ENCODE results near the gene ZNF491. TPM values are rescaled to one million over a fixed set of nuclear protein-coding genes. Genes with fewer than 3 reads are reported as not detected.
"Not testable (repeated sequence)": the region's sequence is repeated elsewhere in the genome, so short reads cannot be mapped to it uniquely, and the experiment has no call there.

The ZNF491 gene
- polyA plus RNA-seq (2013, experiment 1 of 2; ENCODE audit: insufficient read length): 1.5 TPM
- 2.2 TPM for polyA plus RNA-seq (2013, experiment 2 of 2; ENCODE audit: insufficient read length)

GRCh38 chr19:11798391-11799330, at the start of gene ZNF491:
ZNF491 (plus strand) TSS chr19:11798523; CDS start chr19:11805954, 7,431 bp downstream.
- DNase-seq: peak; percentile 91

- no peak for DNase-seq
Observed at GRCh38 chr19:11749751-11750150, 48.6 kb upstream of the ZNF491 start.

GRCh38 chr19:11752244-11752736, 46.0 kb upstream of the ZNF491 start:
- DNase-seq: no peak

GRCh38 chr19:11754663-11755062, 43.7 kb upstream of the ZNF491 start:
- DNase-seq: no peak

GRCh38 chr19:11756965-11757364, 41.4 kb upstream of the ZNF491 start:
- no peak for DNase-seq

- no peak for DNase-seq
Observed at GRCh38 chr19:11759805-11760204, 38.5 kb upstream of the ZNF491 start.

- no peak for DNase-seq
Observed at GRCh38 chr19:11763117-11763516, 35.2 kb upstream of the ZNF491 start.

- DNase-seq: no peak
Observed at GRCh38 chr19:11763611-11764010, 34.7 kb upstream of the ZNF491 start.

- DNase-seq: peak; percentile 95
Observed at GRCh38 chr19:11766597-11767591, 31.4 kb upstream of the ZNF491 start, which contains the start of gene ZNF441. ZNF441 (plus strand) TSS chr19:11767000; CDS start chr19:11767194, 194 bp downstream.

GRCh38 chr19:11767633-11768133, 30.6 kb upstream of the ZNF491 start:
- peak; percentile 22 for DNase-seq

GRCh38 chr19:11769995-11770394, 28.3 kb upstream of the ZNF491 start:
- DNase-seq: no peak

- DNase-seq: not testable (repeated sequence)
Observed at GRCh38 chr19:11771520-11771919, 26.8 kb upstream of the ZNF491 start.

- DNase-seq: not testable (repeated sequence)
Observed at GRCh38 chr19:11776669-11777068, 21.7 kb upstream of the ZNF491 start.

GRCh38 chr19:11780431-11781020, 17.8 kb upstream of the ZNF491 start:
- no peak for DNase-seq

- no peak for DNase-seq
Observed at GRCh38 chr19:11781295-11782057, 16.8 kb upstream of the ZNF491 start.

- DNase-seq: no peak
Observed at GRCh38 chr19:11783767-11784166, 14.6 kb upstream of the ZNF491 start.

GRCh38 chr19:11784356-11784755, 14.0 kb upstream of the ZNF491 start:
- no peak for DNase-seq

GRCh38 chr19:11787536-11787935, 10.8 kb upstream of the ZNF491 start:
- DNase-seq: no peak

- DNase-seq: no peak
Observed at GRCh38 chr19:11792942-11793341, 5.4 kb upstream of the ZNF491 start.

- DNase-seq: peak; percentile 76
Observed at GRCh38 chr19:11797491-11797890, 832 bp upstream of the ZNF491 start.

Data from fibroblast of skin of back (primary cell).